Osteoblast (primary cell): Measurements from ENCODE around the gene CRTC1. TPM values are rescaled to one million over a fixed set of nuclear protein-coding genes. Genes with fewer than 3 reads are reported as not detected.
"Not testable (repeated sequence)": the region's sequence is repeated elsewhere in the genome, so short reads cannot be mapped to it uniquely, and the experiment has no call there.

Experiments used
- DNase-seq: peaks from one replicate; pipeline ENCODE4 v3.0.0; 2011; ENCODE audit warnings: low spot score, mixed read lengths; ENCODE audit not compliant: insufficient read length; ENCODE audit errors: missing footprints
- H2AFZ ChIP-seq: 2 replicates; pipeline ENCODE4 v1.6.0; 2011; ENCODE audit warnings: mild to moderate bottlenecking, low read length
- H3K27ac ChIP-seq: 2 replicates; pipeline ENCODE4 v1.5.1; 2011; ENCODE audit warnings: mild to moderate bottlenecking, low read depth, low read length, moderate library complexity
- H3K27me3 ChIP-seq: 2 replicates; pipeline ENCODE4 v1.6.0; 2012; ENCODE audit warnings: mild to moderate bottlenecking, control low read depth, inconsistent platforms, low read length, moderate library complexity; ENCODE audit not compliant: insufficient read depth
- H3K36me3 ChIP-seq: 2 replicates; pipeline ENCODE4 v1.5.1; 2011; ENCODE audit warnings: mild to moderate bottlenecking, low read length, control low read depth, moderate library complexity; ENCODE audit not compliant: insufficient read depth
- H3K4me1 ChIP-seq: 2 replicates; pipeline ENCODE4 v1.5.1; 2011; ENCODE audit warnings: mild to moderate bottlenecking, low read length, control low read depth, moderate library complexity; ENCODE audit not compliant: insufficient read depth
- H3K4me2 ChIP-seq: 2 replicates; pipeline ENCODE4 v1.6.0; 2011; ENCODE audit warnings: mild to moderate bottlenecking, low read length; ENCODE audit not compliant: insufficient read depth
- H3K4me3 ChIP-seq: fragments of 200-600 bp; sonication (generic); 3 replicates; pipeline ENCODE4 v1.5.1; 2012; ENCODE audit warnings: mild to moderate bottlenecking, low read length, inconsistent platforms; ENCODE audit not compliant: insufficient read depth
- H3K79me2 ChIP-seq: 2 replicates; pipeline ENCODE4 v1.6.0; 2012; ENCODE audit warnings: mild to moderate bottlenecking, low read length, control low read depth, inconsistent platforms; ENCODE audit not compliant: insufficient read depth
- H3K9me3 ChIP-seq: 2 replicates; pipeline ENCODE4 v1.5.1; 2011; ENCODE audit warnings: low read depth, low read length, control low read depth
- H4K20me1 ChIP-seq: 2 replicates; pipeline ENCODE4 v1.6.0; 2012; ENCODE audit warnings: mild to moderate bottlenecking, low read length, control low read depth; ENCODE audit not compliant: insufficient read depth
- total RNA-seq: library from RNA; depleted of rRNA; stranded (reverse); fragments of >200 nt; gene quantifications from 2 replicates; pipeline ENCODE4 v1.2.3, GENCODE V29; 2012
- TF ChIP-seq, protein P1 (sequence below): IDR thresholded peaks from 2 replicates; pipeline ENCODE4 v1.5.1; 2011; ENCODE audit warnings: mild to moderate bottlenecking, low read depth, low read length, moderate library complexity; ENCODE audit errors: extremely low read depth

Gene CRTC1
- total RNA-seq, 1 donor, result 4.0 TPM

DNA sequence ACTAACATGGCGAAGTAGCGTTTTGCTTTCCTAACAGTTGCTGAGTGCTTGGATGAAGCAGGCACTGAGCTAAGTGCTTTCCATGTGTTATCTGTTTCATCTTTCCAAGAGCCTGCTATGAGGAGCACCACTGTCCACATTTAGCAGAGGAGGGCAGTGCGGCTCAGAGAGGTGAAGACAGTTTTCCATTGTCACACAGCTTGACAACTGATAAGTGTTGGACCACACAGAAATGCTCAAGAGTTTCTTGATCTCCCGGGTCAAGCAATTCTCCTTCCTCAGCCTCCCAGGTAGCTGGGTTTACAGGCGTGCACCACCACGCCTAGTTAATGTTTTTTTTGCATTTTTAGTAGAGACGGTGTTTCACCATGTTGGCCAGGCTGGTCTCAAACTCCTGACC, 6.8 kb upstream of the CRTC1 start:
- H3K27ac ChIP-seq, result no peak overlapping the region
- no peaks in the 10 kb centered on the region for H3K9me3 ChIP-seq
- H3K27me3 ChIP-seq, result no peaks in the 10 kb centered on the region
- no peaks in the 10 kb centered on the region for H3K79me2 ChIP-seq
- H3K36me3 ChIP-seq, result no peaks in the 10 kb centered on the region
- TF ChIP-seq, protein P1, sequence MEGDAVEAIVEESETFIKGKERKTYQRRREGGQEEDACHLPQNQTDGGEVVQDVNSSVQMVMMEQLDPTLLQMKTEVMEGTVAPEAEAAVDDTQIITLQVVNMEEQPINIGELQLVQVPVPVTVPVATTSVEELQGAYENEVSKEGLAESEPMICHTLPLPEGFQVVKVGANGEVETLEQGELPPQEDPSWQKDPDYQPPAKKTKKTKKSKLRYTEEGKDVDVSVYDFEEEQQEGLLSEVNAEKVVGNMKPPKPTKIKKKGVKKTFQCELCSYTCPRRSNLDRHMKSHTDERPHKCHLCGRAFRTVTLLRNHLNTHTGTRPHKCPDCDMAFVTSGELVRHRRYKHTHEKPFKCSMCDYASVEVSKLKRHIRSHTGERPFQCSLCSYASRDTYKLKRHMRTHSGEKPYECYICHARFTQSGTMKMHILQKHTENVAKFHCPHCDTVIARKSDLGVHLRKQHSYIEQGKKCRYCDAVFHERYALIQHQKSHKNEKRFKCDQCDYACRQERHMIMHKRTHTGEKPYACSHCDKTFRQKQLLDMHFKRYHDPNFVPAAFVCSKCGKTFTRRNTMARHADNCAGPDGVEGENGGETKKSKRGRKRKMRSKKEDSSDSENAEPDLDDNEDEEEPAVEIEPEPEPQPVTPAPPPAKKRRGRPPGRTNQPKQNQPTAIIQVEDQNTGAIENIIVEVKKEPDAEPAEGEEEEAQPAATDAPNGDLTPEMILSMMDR, result no peak
- H3K4me3 ChIP-seq, result no peak overlapping the region
- DNase-seq, result no peak
- no peak overlapping the region for H2AFZ ChIP-seq
- H3K4me1 ChIP-seq, result peaks cover 20% of the 10 kb centered on the region
- no peaks in the 10 kb centered on the region for H4K20me1 ChIP-seq
- no peak overlapping the region for H3K4me2 ChIP-seq

DNA sequence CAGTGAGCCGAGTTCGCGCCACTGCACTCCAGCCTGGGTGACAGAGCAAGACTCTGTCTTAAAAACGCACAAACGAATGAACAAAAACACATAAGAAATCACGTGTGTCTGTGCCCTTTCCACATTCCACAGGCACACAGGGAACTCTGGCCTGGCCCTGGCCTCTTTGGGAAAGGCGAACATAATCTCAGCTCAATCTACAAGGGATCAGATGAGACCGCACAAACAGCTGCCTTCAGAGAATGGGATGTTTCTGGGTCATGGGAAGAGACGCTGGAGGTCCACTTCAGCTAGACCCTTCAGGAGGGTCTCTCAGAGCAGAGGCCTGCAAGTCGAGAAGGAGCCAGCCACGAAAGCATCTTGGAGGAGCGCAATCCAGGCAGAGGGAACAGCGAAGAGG, 6.3 kb upstream of the CRTC1 start:
- Histone ChIP-seq H3K27me3 (no peaks in the 10 kb centered on the region), H3K4me2 (no peak overlapping the region), H3K36me3 (no peaks in the 10 kb centered on the region), H3K79me2 (no peaks in the 10 kb centered on the region), H3K4me3 (no peak overlapping the region), H3K27ac (no peak overlapping the region), H3K4me1 (peaks cover 20% of the 10 kb centered on the region), H3K9me3 (no peaks in the 10 kb centered on the region), H2AFZ (no peak overlapping the region), H4K20me1 (no peaks in the 10 kb centered on the region)
- TF ChIP-seq, protein P1, result no peak
- DNase-seq, result peak; percentile 42

DNA sequence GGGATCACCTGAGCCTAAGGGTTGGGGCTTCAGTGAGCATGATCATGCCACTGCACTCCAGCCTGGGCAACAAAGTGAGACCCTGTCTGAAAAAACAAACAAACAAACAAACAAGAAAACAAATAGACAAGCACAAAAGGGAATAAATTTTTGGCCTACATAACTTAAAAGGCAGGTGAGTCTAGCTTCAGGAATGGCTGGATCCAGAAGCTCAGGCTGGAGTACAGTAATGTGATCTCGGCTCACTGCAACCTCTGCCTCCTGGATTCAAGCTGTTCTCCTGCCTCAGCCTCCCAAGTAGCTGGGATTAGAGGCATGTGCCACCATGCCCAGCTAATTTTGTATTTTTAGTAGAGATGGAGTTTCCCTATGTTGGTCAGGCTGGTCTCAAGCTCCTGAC, 3.3 kb upstream of the CRTC1 start:
- not testable (repeated sequence) for DNase-seq, H2AFZ ChIP-seq, H3K4me2 ChIP-seq, H3K27me3 ChIP-seq, H3K36me3 ChIP-seq, H3K9me3 ChIP-seq, H3K4me3 ChIP-seq, H3K27ac ChIP-seq
- peaks cover 15% of the 10 kb centered on the region for H3K79me2 ChIP-seq
- peaks cover 29% of the 10 kb centered on the region for H3K4me1 ChIP-seq
- peaks cover 12% of the 10 kb centered on the region for H4K20me1 ChIP-seq

DNA sequence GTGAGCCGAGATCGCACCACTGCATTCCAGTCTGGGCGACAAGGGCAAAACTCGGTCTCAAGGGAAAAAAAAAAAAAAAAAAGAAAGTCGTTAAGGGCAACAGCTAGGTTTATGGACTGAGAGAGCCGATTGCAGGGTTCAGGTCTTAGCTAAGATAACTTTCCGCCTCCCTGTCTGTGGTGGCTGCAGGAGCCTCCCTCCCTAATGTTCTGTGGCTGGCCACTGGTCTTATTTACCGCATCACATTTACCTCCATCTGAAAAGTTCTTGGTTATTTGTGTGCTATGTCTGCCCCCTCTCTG, 722 bp upstream of the CRTC1 start:
- H3K4me3 ChIP-seq, result peak overlapping the region; percentile 83
- H2AFZ ChIP-seq, result peak overlapping the region; percentile 88

More for the DNA sequence above, 722 bp upstream of the CRTC1 start:
- TF ChIP-seq, protein P1, result no peak
- peak; percentile 77 for DNase-seq
- H3K9me3 ChIP-seq, result no peaks in the 10 kb centered on the region
- no peaks in the 10 kb centered on the region for H3K36me3 ChIP-seq
- H3K27me3 ChIP-seq, result no peaks in the 10 kb centered on the region
- H3K4me1 ChIP-seq, result peaks cover 30% of the 10 kb centered on the region
- peaks cover 22% of the 10 kb centered on the region for H4K20me1 ChIP-seq
- peak overlapping the region; percentile 95 for H3K4me2 ChIP-seq
- H3K27ac ChIP-seq, result peak overlapping the region; percentile 48
- H3K79me2 ChIP-seq, result peaks cover 36% of the 10 kb centered on the region
